ENCODE results near the gene RAX. TPM values are rescaled to one million over a fixed set of nuclear protein-coding genes. Genes with fewer than 3 reads are reported as not detected.

Gene RAX
- total RNA-seq, 1 experiment from 2014 or later, result not detected

- intact Hi-C loops (cut with micrococcal nuclease; ENCODE audit: unreplicated experiment), result no loop called here
- DNase-seq (ENCODE audit: low read depth, low spot score) (no peak), ATAC-seq (no peak)
- POLR2A ChIA-PET, result no interaction called here
- H3K9me3 ChIP-seq (ENCODE audit: control insufficient read depth, insufficient read depth, low read depth, low read length), result no peaks in the 10 kb centered on the region
- in situ Hi-C loops (cut with HindIII; ENCODE audit: low pct_unique_long_range_greater_than_20kb, low sequenced_read_pairs), result no loop called here
- peaks cover 19% of the 10 kb centered on the region for H3K27me3 ChIP-seq (ENCODE audit: control insufficient read depth, insufficient read depth, low read length)
- H3K27ac ChIP-seq (ENCODE audit: low read length), result no peak overlapping the region
- H3K4me3 ChIP-seq (ENCODE audit: low read depth in 2 of 2, low read length in 2 of 2), result no peak overlapping the region
- CTCF ChIA-PET, result interaction anchor here (0.6 to 0.7 kb wide), 4 partner anchors 71 to 1201 kb away, joined by 4 to 17 read pairs (median 6); no protein-coding TSS in a partner anchor
- no TSS peak for BruUV-seq (replicated peaks)
- TF ChIP-seq TCF7L2 (IDR thresholded peaks at IDR 0.05; ENCODE audit: low read depth, low read length), result no peak
- no peak for TF ChIP-seq SIN3A (IDR thresholded peaks at IDR 0.05; ENCODE audit: borderline replicate concordance, insufficient read depth, low read depth, low read length)
- TF ChIP-seq POLR2AphosphoS5 (IDR thresholded peaks at IDR 0.05; ENCODE audit: low read depth, low read length), result no peak
- TF ChIP-seq REST (IDR thresholded peaks at IDR 0.05; ENCODE audit: insufficient read depth in 1 of 2, low read depth in 2 of 2, low read length in 1 of 2), result no peak
- TF ChIP-seq CTCF (IDR thresholded peaks at IDR 0.05), result no peak
- H3K36me3 ChIP-seq (ENCODE audit: control insufficient read depth, insufficient read depth, low read length), result no peaks in the 10 kb centered on the region
- no peaks in the 10 kb centered on the region for H3K4me1 ChIP-seq (ENCODE audit: control insufficient read depth, insufficient read depth, low read length)
These were observed 6.3 kb downstream of the RAX start for GRCh38 chr18:59266886-59267502.

GRCh38 chr18:59266459-59266858, 6.8 kb downstream of the RAX start:
- H3K36me3 ChIP-seq (ENCODE audit: control insufficient read depth, insufficient read depth, low read length), result no peaks in the 10 kb centered on the region
- H3K27ac ChIP-seq (ENCODE audit: low read length), result no peak overlapping the region
- TF ChIP-seq CTCF (IDR thresholded peaks at IDR 0.05) (no peak), REST (IDR thresholded peaks at IDR 0.05; ENCODE audit: insufficient read depth in 1 of 2, low read depth in 2 of 2, low read length in 1 of 2) (no peak), SIN3A (IDR thresholded peaks at IDR 0.05; ENCODE audit: borderline replicate concordance, insufficient read depth, low read depth, low read length) (no peak), POLR2AphosphoS5 (IDR thresholded peaks at IDR 0.05; ENCODE audit: low read depth, low read length) (no peak), TCF7L2 (IDR thresholded peaks at IDR 0.05; ENCODE audit: low read depth, low read length) (no peak)
- no peak overlapping the region for H3K4me3 ChIP-seq (ENCODE audit: low read depth in 2 of 2, low read length in 2 of 2)
- H3K9me3 ChIP-seq (ENCODE audit: control insufficient read depth, insufficient read depth, low read depth, low read length), result no peaks in the 10 kb centered on the region
- no TSS peak for BruUV-seq (replicated peaks)
- no peaks in the 10 kb centered on the region for H3K4me1 ChIP-seq (ENCODE audit: control insufficient read depth, insufficient read depth, low read length)
- in situ Hi-C loops (cut with HindIII; ENCODE audit: low pct_unique_long_range_greater_than_20kb, low sequenced_read_pairs), result no loop called here
- ChIA-PET CTCF (no interaction called here), POLR2A (no interaction called here)
- peaks cover 19% of the 10 kb centered on the region for H3K27me3 ChIP-seq (ENCODE audit: control insufficient read depth, insufficient read depth, low read length)
- ATAC-seq (no peak), DNase-seq (ENCODE audit: low read depth, low spot score) (no peak)
- intact Hi-C loops (cut with micrococcal nuclease; ENCODE audit: unreplicated experiment), result no loop called here
